Breast epithelium (tissue), 3 donors: ENCODE data around the gene PIK3CB.

Source experiments
- POLR2A ChIP-seq: fragments of 450-650 bp; IDR thresholded peaks from one replicate; pipeline ENCODE4 v1.6.1; 2016; ENCODE audit warnings: antibody characterized with exemption, mild to moderate bottlenecking, moderate library complexity
- TF ChIP-seq, protein P1 (sequence below), 3 donors: fragments of 450-650 bp; IDR thresholded peaks; one replicate each; pipeline ENCODE4 v1.5.1; 2016 to 2017; ENCODE audit warnings: antibody characterized with exemption in 3 of 3, mild to moderate bottlenecking in 3 of 3, moderate library complexity in 3 of 3

DNA sequence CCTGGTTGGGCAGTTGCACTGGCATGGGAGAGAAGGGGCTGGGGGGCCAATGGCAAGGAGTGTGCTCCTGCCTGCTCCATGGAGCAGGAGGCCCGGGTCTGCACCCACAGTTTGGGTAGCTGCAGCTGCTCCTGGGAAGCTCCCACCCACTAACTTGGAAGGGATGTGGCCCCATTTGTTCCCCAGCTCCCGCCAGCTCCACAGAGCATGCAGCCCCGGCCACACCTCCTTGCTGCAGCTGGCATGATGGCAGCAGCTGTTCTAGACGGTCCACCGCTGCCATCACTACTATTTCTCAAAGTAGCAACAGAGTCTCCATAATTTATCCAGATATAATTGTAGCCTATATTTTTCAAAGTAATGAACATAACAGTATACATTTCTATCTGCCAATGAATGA, 65.8 kb downstream of the PIK3CB start:
- TF ChIP-seq, protein P1, sequence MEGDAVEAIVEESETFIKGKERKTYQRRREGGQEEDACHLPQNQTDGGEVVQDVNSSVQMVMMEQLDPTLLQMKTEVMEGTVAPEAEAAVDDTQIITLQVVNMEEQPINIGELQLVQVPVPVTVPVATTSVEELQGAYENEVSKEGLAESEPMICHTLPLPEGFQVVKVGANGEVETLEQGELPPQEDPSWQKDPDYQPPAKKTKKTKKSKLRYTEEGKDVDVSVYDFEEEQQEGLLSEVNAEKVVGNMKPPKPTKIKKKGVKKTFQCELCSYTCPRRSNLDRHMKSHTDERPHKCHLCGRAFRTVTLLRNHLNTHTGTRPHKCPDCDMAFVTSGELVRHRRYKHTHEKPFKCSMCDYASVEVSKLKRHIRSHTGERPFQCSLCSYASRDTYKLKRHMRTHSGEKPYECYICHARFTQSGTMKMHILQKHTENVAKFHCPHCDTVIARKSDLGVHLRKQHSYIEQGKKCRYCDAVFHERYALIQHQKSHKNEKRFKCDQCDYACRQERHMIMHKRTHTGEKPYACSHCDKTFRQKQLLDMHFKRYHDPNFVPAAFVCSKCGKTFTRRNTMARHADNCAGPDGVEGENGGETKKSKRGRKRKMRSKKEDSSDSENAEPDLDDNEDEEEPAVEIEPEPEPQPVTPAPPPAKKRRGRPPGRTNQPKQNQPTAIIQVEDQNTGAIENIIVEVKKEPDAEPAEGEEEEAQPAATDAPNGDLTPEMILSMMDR (IDR thresholded peaks at IDR 0.05), result no peak
- no peak for TF ChIP-seq POLR2A
